Fibroblast of pulmonary artery (primary cell): ENCODE measurements around the gene CCDC197.

ENCODE experiments used
- DNase-seq: peaks from one replicate; pipeline ENCODE4 v3.0.0-alpha.2; 2010; ENCODE audit warnings: low read depth
- H3K4me3 ChIP-seq: replicated peaks from 2 replicates; pipeline ENCODE4 v1.5.1; 2011; ENCODE audit warnings: low read depth, mild to moderate bottlenecking, control low read depth, low read length, moderate library complexity
- CTCF ChIP-seq: IDR thresholded peaks from 2 replicates; pipeline ENCODE4 v1.5.1; 2011; ENCODE audit warnings: mild to moderate bottlenecking, control low read depth, low read length, inconsistent platforms; ENCODE audit errors: missing control alignments

Gene CCDC197

GRCh38 chr14:93993382-93993781, 3.7 kb upstream of the CCDC197 start:
- no peak for TF ChIP-seq CTCF
- DNase-seq: no peak
- no peak overlapping the region for H3K4me3 ChIP-seq

GRCh38 chr14:93994919-93995682, 2.0 kb upstream of the CCDC197 start:
- no peak for TF ChIP-seq CTCF
- H3K4me3 ChIP-seq: no peak overlapping the region
- DNase-seq: peak; percentile 45

GRCh38 chr14:93996130-93996695, 888 bp upstream of the CCDC197 start:
- no peak for TF ChIP-seq CTCF
- H3K4me3 ChIP-seq: no peak overlapping the region

GRCh38 chr14:93997916-93998870, 1.1 kb downstream of the CCDC197 start:
- no peak for DNase-seq
- TF ChIP-seq CTCF: no peak

More at GRCh38 chr14:93996130-93996695, 888 bp upstream of the CCDC197 start:
- no peak for DNase-seq

GRCh38 chr14:93998871-93999403, 1.8 kb downstream of the CCDC197 start:
- H3K4me3 ChIP-seq: no peak overlapping the region
- no peak for DNase-seq
- TF ChIP-seq CTCF: no peak

More at GRCh38 chr14:93997916-93998870, 1.1 kb downstream of the CCDC197 start:
- H3K4me3 ChIP-seq: no peak overlapping the region

- DNase-seq: no peak
- no peak overlapping the region for H3K4me3 ChIP-seq
- no peak for TF ChIP-seq CTCF
Measured at GRCh38 chr14:93999573-93999972, 2.5 kb downstream of the CCDC197 start.
